Liver (tissue), 9 donors: ENCODE measurements around the gene SPOP. TPM values are rescaled to one million over a fixed set of nuclear protein-coding genes. Genes with fewer than 3 reads are reported as not detected.

Source experiments
- DNase-seq: peaks from one replicate; pipeline ENCODE4 v3.0.0-alpha.2; 2017; ENCODE audit warnings: low spot score
- H3K27ac ChIP-seq, 2 donors: one replicate each; pipeline ENCODE4 v1.7.0; 2013; ENCODE audit warnings: inconsistent platforms in 2 of 2, low read length in 2 of 2, control low read depth in 1 of 2, low read depth in 1 of 2, mild to moderate bottlenecking in 1 of 2
- H3K27me3 ChIP-seq, 4 donors: one replicate each; pipeline versions ENCODE4 v1.6.1 to v1.7.0; 2013; ENCODE audit warnings: low read length in 3 of 4, inconsistent platforms in 1 of 4, mild to moderate bottlenecking in 1 of 4, moderate library complexity in 1 of 4; ENCODE audit not compliant: control insufficient read depth in 4 of 4, insufficient read depth in 4 of 4
- H3K36me3 ChIP-seq, 4 donors: one replicate each; pipeline versions ENCODE4 v1.6.1 to v1.7.0; 2013; ENCODE audit warnings: low read length in 3 of 4, mild to moderate bottlenecking in 3 of 4, low read depth in 1 of 4, moderate library complexity in 1 of 4; ENCODE audit not compliant: control insufficient read depth in 4 of 4, insufficient read depth in 3 of 4
- H3K4me1 ChIP-seq, 4 donors: one replicate each; pipeline versions ENCODE4 v1.6.1 to v1.7.0; 2013; ENCODE audit warnings: low read length in 3 of 4, mild to moderate bottlenecking in 3 of 4, moderate library complexity in 1 of 4; ENCODE audit not compliant: control insufficient read depth in 4 of 4, insufficient read depth in 4 of 4
- H3K4me3 ChIP-seq, 3 donors: one replicate each; pipeline versions ENCODE4 v1.6.1 to v1.7.0; 2013; ENCODE audit warnings: low read length in 3 of 3, control low read depth in 1 of 3, low read depth in 1 of 3, mild to moderate bottlenecking in 1 of 3
- H3K9ac ChIP-seq, 2 donors: one replicate each; pipeline ENCODE4 v1.7.0; 2013; ENCODE audit warnings: low read length in 2 of 2, mild to moderate bottlenecking in 2 of 2, moderate library complexity in 2 of 2, control low read depth in 1 of 2, low read depth in 1 of 2
- H3K9me3 ChIP-seq, 4 donors: one replicate each; pipeline versions ENCODE4 v1.6.1 to v1.7.0; 2013; ENCODE audit warnings: low read length in 3 of 4; ENCODE audit not compliant: control insufficient read depth in 4 of 4
- EGR1 ChIP-seq, 2 donors: IDR thresholded peaks; 2 replicates each; pipeline ENCODE4 v1.6.1; 2016 to 2018; ENCODE audit warnings: antibody characterized with exemption in 2 of 2, low read depth in 2 of 2
- FOXA1 ChIP-seq: IDR thresholded peaks from 2 replicates; pipeline ENCODE4 v1.6.1; 2016; ENCODE audit warnings: antibody characterized with exemption
- FOXA2 ChIP-seq: IDR thresholded peaks from 2 replicates; pipeline ENCODE4 v1.6.1; 2016; ENCODE audit warnings: antibody characterized with exemption
- GABPA ChIP-seq, 2 donors: IDR thresholded peaks in 1 of 2; conservative IDR thresholded peaks in 1 of 2; 2 replicates each; pipeline ENCODE4 v1.6.1; 2016; ENCODE audit warnings: antibody characterized with exemption in 2 of 2, mild to moderate bottlenecking in 1 of 2, moderate library complexity in 1 of 2
- HNF4A ChIP-seq, 2 donors: conservative IDR thresholded peaks; 2 replicates each; pipeline ENCODE4 v1.6.1; 2016; ENCODE audit warnings: antibody characterized with exemption in 2 of 2, mild to moderate bottlenecking in 2 of 2
- HNF4G ChIP-seq: IDR thresholded peaks from 2 replicates; pipeline ENCODE4 v1.6.1; 2016; ENCODE audit warnings: antibody characterized with exemption
- JUND ChIP-seq, 2 donors: IDR thresholded peaks; 2 replicates each; pipeline ENCODE4 v1.6.1; 2016; ENCODE audit warnings: antibody characterized with exemption in 2 of 2
- NR2F2 ChIP-seq: IDR thresholded peaks from 2 replicates; pipeline ENCODE4 v1.6.1; 2016; ENCODE audit warnings: antibody characterized with exemption
- RAD21 ChIP-seq, 2 donors: IDR thresholded peaks; 2 replicates each; pipeline ENCODE4 v1.6.1; 2016; ENCODE audit warnings: antibody characterized with exemption in 2 of 2, mild to moderate bottlenecking in 2 of 2
- RXRA ChIP-seq, 2 donors: IDR thresholded peaks; 2 replicates each; pipeline ENCODE4 v1.6.1; 2017 to 2018; ENCODE audit warnings: antibody characterized with exemption in 2 of 2, mild to moderate bottlenecking in 1 of 2
- SP1 ChIP-seq: IDR thresholded peaks from 2 replicates; pipeline ENCODE4 v1.6.1; 2018; ENCODE audit warnings: antibody characterized with exemption, mild to moderate bottlenecking
- TAF1 ChIP-seq: conservative IDR thresholded peaks from 2 replicates; pipeline ENCODE4 v1.6.1; 2016; ENCODE audit warnings: antibody characterized with exemption, mild to moderate bottlenecking
- YY1 ChIP-seq: IDR thresholded peaks from 2 replicates; pipeline ENCODE4 v1.6.1; 2016; ENCODE audit warnings: antibody characterized with exemption, mild to moderate bottlenecking
- WGBS: extraction: QIAGEN DNeasy Blood & Tissue Kit; methylation state at CpG from one replicate; pipeline ENCODE4 v1.1.7; 2013; 5-methylcytosine and 5-hydroxymethylcytosine counted together
- polyA plus RNA-seq, 2 donors: library from polyadenylated mRNA; stranded (reverse) in 1 of 2; unstranded in 1 of 2; fragments of 200-250 nt in 1 of 2; fragments of >200 nt in 1 of 2; fragmentation: Nextera tagmentation in 1 of 2; extraction: Ambion mirVana in 1 of 2; gene quantifications; one replicate each; pipeline versions ENCODE4 v1.2.1 to v1.2.3, GENCODE V29; 2013 to 2015
- total RNA-seq, 2 donors: library from RNA; depleted of rRNA; stranded (reverse); fragments of >200 nt; gene quantifications; one replicate each; pipeline ENCODE4 v1.2.3, GENCODE V29; 2014
- TF ChIP-seq, protein P1 (sequence below): fragments of 150-350 bp; IDR thresholded peaks from 2 replicates; pipeline ENCODE4 v1.5.1; 2017; ENCODE audit warnings: improper control_type of control experiment, low read depth, low read length; ENCODE audit not compliant: missing input control
- TF ChIP-seq, protein P2 (sequence below): IDR thresholded peaks from 2 replicates; pipeline ENCODE4 v1.6.1; 2016; ENCODE audit warnings: antibody characterized with exemption
- TF ChIP-seq, protein P3 (sequence below): IDR thresholded peaks from 2 replicates; pipeline ENCODE4 v1.6.1; 2016; ENCODE audit warnings: antibody characterized with exemption, mild to moderate bottlenecking
- TF ChIP-seq, protein P4 (sequence below): IDR thresholded peaks from 2 replicates; pipeline ENCODE4 v1.6.1; 2016; ENCODE audit warnings: antibody characterized with exemption
- TF ChIP-seq, protein P5 (sequence below): IDR thresholded peaks from 2 replicates; pipeline ENCODE4 v1.6.1; 2016; ENCODE audit warnings: antibody characterized with exemption
- donor health status: healthy.
- donor health status: healthy.
- donor health status: healthy.
- donor health status: healthy.
- donor health status: healthy.

The SPOP gene
- total and polyA plus RNA-seq, 4 donors: 21.6 to 50.8 (median 42.4) TPM

DNA sequence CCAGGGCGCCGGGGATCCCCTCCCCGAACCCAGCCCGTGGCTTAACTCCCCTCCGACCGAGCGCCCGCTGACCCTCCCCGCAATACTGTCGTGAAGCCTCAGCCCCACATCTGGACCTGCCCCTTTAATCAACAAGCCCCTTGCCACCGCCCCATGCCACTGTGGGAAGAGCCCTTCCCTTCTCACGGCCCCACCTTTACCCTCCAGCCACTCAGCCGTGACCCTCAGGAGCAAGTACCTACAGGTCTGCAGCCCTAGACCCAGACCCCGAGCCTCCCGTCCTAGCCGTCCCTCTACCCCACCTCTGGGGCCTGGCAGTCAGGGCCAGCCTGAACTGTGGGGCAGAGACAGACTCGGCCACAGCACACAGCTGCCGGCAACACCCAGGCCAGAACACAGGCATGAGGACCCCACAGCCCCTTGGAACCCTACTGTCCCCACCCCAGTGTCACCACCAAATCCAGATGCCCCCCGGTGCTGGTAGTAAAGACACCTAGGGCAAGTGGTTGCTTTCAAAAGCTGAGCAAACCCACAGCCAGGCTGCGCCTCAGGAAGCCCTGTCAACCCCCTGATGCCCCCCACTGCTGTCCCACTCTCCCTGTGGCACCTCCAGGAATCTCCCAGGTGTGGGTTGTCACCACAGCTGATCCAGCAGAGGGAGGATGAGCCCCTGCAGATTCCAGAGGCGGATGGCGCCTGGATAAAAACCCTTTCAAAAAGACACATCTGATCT is 100.8 kb downstream of the SPOP start:
- H3K36me3 ChIP-seq: no peaks in the 10 kb centered on the region
- no peak overlapping the region for H3K27ac ChIP-seq
- no peak overlapping the region for H3K9ac ChIP-seq
- no peak for DNase-seq
- peaks cover 8 to 18% (median 12%) of the 10 kb centered on the region in 4 donors for H3K4me1 ChIP-seq
- 22% methylated on average over 22 of the region's 22 CpGs for WGBS
- H3K27me3 ChIP-seq: peaks cover 0 to 5% (median 2%) of the 10 kb centered on the region in 4 donors
- TF ChIP-seq, protein P1, sequence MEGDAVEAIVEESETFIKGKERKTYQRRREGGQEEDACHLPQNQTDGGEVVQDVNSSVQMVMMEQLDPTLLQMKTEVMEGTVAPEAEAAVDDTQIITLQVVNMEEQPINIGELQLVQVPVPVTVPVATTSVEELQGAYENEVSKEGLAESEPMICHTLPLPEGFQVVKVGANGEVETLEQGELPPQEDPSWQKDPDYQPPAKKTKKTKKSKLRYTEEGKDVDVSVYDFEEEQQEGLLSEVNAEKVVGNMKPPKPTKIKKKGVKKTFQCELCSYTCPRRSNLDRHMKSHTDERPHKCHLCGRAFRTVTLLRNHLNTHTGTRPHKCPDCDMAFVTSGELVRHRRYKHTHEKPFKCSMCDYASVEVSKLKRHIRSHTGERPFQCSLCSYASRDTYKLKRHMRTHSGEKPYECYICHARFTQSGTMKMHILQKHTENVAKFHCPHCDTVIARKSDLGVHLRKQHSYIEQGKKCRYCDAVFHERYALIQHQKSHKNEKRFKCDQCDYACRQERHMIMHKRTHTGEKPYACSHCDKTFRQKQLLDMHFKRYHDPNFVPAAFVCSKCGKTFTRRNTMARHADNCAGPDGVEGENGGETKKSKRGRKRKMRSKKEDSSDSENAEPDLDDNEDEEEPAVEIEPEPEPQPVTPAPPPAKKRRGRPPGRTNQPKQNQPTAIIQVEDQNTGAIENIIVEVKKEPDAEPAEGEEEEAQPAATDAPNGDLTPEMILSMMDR: no peak
- no peak for TF ChIP-seq EGR1 (IDR thresholded peaks at IDR 0.05; ENCODE audit: low read depth in 2 of 2)
- TF ChIP-seq RXRA (IDR thresholded peaks at IDR 0.05): no peak
- TF ChIP-seq HNF4A (conservative IDR thresholded peaks at IDR 0.05): no peak
- H3K4me3 ChIP-seq: peak overlapping the region in 1 of 3 donors; percentile 48
- no peaks in the 10 kb centered on the region for H3K9me3 ChIP-seq

DNA sequence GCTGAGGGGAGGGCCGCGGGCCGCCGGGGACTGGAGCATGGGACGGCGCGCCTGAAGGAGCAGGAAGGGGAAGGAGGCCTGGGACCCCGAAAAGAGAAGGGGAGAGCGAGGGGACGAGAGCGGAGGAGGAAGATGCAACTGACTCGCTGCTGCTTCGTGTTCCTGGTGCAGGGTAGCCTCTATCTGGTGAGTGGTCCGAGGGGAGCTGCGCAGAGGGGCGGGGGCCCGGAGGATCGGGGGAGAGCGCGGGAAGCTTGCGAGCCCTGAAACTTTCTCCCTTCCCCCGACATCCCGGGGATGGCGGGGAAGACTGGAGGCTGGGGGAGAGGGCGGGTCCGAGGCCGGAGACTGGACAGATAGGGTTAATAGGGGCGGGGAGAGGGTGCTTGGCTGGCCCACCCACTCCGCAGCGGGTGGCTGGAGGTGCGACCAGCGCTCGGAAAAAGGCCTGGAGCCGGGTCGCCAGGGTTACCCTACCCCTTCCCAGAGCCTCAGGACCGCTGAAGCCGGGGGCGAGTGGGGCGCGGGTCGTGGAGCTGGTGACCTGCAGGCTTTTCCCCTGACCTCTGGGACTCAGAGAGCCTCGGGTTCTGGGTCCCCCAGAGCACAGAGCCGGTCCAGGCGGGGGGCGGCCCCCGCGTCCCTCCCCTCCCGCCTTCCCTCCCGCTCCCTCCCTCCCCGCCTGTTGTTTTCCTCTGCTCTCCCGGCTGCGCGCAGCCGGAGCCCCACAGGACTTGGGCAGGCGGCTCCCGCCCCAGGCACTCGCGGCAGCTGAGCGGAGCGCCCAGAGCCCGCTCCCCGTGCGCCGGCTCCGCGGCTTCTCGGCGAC is 101.6 kb downstream of the SPOP start:
- TF ChIP-seq JUND (IDR thresholded peaks at IDR 0.05): no peak
- TF ChIP-seq TAF1: no peak
- TF ChIP-seq RAD21 (IDR thresholded peaks at IDR 0.05): no peak
- TF ChIP-seq RXRA (IDR thresholded peaks at IDR 0.05): no peak
- TF ChIP-seq YY1: no peak
- TF ChIP-seq, protein P2, sequence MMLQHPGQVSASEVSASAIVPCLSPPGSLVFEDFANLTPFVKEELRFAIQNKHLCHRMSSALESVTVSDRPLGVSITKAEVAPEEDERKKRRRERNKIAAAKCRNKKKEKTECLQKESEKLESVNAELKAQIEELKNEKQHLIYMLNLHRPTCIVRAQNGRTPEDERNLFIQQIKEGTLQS: no peak
- TF ChIP-seq FOXA2: no peak
- TF ChIP-seq, protein P1: no peak
- TF ChIP-seq, protein P3, sequence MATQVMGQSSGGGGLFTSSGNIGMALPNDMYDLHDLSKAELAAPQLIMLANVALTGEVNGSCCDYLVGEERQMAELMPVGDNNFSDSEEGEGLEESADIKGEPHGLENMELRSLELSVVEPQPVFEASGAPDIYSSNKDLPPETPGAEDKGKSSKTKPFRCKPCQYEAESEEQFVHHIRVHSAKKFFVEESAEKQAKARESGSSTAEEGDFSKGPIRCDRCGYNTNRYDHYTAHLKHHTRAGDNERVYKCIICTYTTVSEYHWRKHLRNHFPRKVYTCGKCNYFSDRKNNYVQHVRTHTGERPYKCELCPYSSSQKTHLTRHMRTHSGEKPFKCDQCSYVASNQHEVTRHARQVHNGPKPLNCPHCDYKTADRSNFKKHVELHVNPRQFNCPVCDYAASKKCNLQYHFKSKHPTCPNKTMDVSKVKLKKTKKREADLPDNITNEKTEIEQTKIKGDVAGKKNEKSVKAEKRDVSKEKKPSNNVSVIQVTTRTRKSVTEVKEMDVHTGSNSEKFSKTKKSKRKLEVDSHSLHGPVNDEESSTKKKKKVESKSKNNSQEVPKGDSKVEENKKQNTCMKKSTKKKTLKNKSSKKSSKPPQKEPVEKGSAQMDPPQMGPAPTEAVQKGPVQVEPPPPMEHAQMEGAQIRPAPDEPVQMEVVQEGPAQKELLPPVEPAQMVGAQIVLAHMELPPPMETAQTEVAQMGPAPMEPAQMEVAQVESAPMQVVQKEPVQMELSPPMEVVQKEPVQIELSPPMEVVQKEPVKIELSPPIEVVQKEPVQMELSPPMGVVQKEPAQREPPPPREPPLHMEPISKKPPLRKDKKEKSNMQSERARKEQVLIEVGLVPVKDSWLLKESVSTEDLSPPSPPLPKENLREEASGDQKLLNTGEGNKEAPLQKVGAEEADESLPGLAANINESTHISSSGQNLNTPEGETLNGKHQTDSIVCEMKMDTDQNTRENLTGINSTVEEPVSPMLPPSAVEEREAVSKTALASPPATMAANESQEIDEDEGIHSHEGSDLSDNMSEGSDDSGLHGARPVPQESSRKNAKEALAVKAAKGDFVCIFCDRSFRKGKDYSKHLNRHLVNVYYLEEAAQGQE: no peak
- no peak for TF ChIP-seq EGR1 (IDR thresholded peaks at IDR 0.05; ENCODE audit: low read depth in 2 of 2)
- TF ChIP-seq, protein P4, sequence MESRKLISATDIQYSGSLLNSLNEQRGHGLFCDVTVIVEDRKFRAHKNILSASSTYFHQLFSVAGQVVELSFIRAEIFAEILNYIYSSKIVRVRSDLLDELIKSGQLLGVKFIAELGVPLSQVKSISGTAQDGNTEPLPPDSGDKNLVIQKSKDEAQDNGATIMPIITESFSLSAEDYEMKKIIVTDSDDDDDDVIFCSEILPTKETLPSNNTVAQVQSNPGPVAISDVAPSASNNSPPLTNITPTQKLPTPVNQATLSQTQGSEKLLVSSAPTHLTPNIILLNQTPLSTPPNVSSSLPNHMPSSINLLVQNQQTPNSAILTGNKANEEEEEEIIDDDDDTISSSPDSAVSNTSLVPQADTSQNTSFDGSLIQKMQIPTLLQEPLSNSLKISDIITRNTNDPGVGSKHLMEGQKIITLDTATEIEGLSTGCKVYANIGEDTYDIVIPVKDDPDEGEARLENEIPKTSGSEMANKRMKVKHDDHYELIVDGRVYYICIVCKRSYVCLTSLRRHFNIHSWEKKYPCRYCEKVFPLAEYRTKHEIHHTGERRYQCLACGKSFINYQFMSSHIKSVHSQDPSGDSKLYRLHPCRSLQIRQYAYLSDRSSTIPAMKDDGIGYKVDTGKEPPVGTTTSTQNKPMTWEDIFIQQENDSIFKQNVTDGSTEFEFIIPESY: no peak
- no peak for TF ChIP-seq HNF4G
- TF ChIP-seq GABPA (IDR thresholded peaks at IDR 0.05 in 1 of 2, conservative IDR thresholded peaks at IDR 0.05 in 1 of 2): no peak
- TF ChIP-seq, protein P5, sequence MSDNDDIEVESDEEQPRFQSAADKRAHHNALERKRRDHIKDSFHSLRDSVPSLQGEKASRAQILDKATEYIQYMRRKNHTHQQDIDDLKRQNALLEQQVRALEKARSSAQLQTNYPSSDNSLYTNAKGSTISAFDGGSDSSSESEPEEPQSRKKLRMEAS: no peak
- TF ChIP-seq SP1: no peak
- no peak for TF ChIP-seq FOXA1
- no peak for TF ChIP-seq NR2F2
- Histone ChIP-seq H3K9ac (no peak overlapping the region), H3K27me3 (peaks cover 0 to 5% (median 2%) of the 10 kb centered on the region in 4 donors), H3K9me3 (no peaks in the 10 kb centered on the region), H3K27ac (no peak overlapping the region), H3K4me1 (peaks cover 8 to 18% (median 12%) of the 10 kb centered on the region in 4 donors), H3K36me3 (no peaks in the 10 kb centered on the region), H3K4me3 (peak overlapping the region in 2 of 3 donors; percentile 38 to 48)
- no peak for DNase-seq
- 2% methylated on average over 68 of the region's 68 CpGs for WGBS
